Smooth muscle cell (in vitro differentiated cells): Measurements from ENCODE around the gene CARMIL3. TPM values are rescaled to one million over a fixed set of nuclear protein-coding genes. Genes with fewer than 3 reads are reported as not detected.

Experiments used
- DNase-seq: peaks from one replicate; lab custom pipeline; 2025; ENCODE audit not compliant: unreplicated experiment; lab: John Stamatoyannopoulos, UW
- H2AFZ ChIP-seq: fragments of 200-600 bp; sonication (generic); 2 replicates; pipeline ENCODE4 v1.6.0; 2016; ENCODE audit warnings: antibody characterized with exemption, low read depth, mild to moderate bottlenecking
- H3F3A ChIP-seq: fragments of 200-600 bp; sonication (generic); 2 replicates; pipeline ENCODE4 v1.6.0; 2017; ENCODE audit warnings: antibody characterized with exemption, low read depth
- H3K27ac ChIP-seq: fragments of 200-600 bp; sonication (generic); 2 replicates; pipeline ENCODE4 v1.5.1; 2016; ENCODE audit warnings: low read depth, mild to moderate bottlenecking
- H3K27me3 ChIP-seq: fragments of 200-600 bp; sonication (generic); 2 replicates; pipeline ENCODE4 v1.6.1; 2016; ENCODE audit warnings: low read depth, mild to moderate bottlenecking
- H3K36me3 ChIP-seq: fragments of 200-600 bp; sonication (generic); 2 replicates; pipeline ENCODE4 v1.5.1; 2016; ENCODE audit warnings: low read depth
- H3K4me1 ChIP-seq: fragments of 200-600 bp; sonication (generic); 2 replicates; pipeline ENCODE4 v1.5.1; 2016; ENCODE audit warnings: low read depth
- H3K4me2 ChIP-seq: fragments of 200-600 bp; sonication (generic); 2 replicates; pipeline ENCODE4 v1.6.0; 2016; ENCODE audit warnings: mild to moderate bottlenecking
- H3K4me3 ChIP-seq: fragments of 200-600 bp; sonication (generic); 2 replicates; pipeline ENCODE4 v1.5.1; 2016; ENCODE audit warnings: mild to moderate bottlenecking
- H3K79me2 ChIP-seq: fragments of 200-600 bp; sonication (generic); 2 replicates; pipeline ENCODE4 v1.6.0; 2016; ENCODE audit warnings: low read depth, mild to moderate bottlenecking
- H3K9ac ChIP-seq: fragments of 200-600 bp; sonication (generic); 2 replicates; pipeline ENCODE4 v1.6.0; 2016; ENCODE audit warnings: low read depth
- H3K9me3 ChIP-seq: fragments of 200-600 bp; sonication (generic); replicated peaks from 2 replicates; pipeline ENCODE4 v1.5.1; 2016; ENCODE audit warnings: low read depth
- H4K20me1 ChIP-seq: fragments of 200-600 bp; sonication (generic); 2 replicates; pipeline ENCODE4 v1.6.0; 2016; ENCODE audit warnings: low read depth
- WGBS: methylation state at CpG from one replicate; pipeline ENCODE4 v1.1.7; 2016; ENCODE audit warnings: low lambda C conversion rate; 5-methylcytosine and 5-hydroxymethylcytosine counted together
- polyA plus RNA-seq: library from polyadenylated mRNA; unstranded; fragments of >200 nt; fragmentation: Nextera tagmentation; extraction: Ambion mirVana; gene quantifications from 2 replicates; pipeline ENCODE4 v1.2.1, GENCODE V29; 2016
- total RNA-seq: library from RNA; depleted of rRNA; stranded (reverse); fragments of >200 nt; gene quantifications from 2 replicates; pipeline ENCODE4 v1.2.3, GENCODE V29; 2014
- TF ChIP-seq, protein P1 (sequence below): fragments of 200-600 bp; sonication (generic); IDR thresholded peaks from 2 replicates; pipeline ENCODE4 v1.5.1; 2017; ENCODE audit warnings: borderline replicate concordance, mild to moderate bottlenecking, antibody characterized with exemption; ENCODE audit not compliant: insufficient read depth, poor library complexity, severe bottlenecking

The CARMIL3 gene
- total and polyA plus RNA-seq, 2 experiments from 2014 or later = not detected

- TF ChIP-seq, protein P1, sequence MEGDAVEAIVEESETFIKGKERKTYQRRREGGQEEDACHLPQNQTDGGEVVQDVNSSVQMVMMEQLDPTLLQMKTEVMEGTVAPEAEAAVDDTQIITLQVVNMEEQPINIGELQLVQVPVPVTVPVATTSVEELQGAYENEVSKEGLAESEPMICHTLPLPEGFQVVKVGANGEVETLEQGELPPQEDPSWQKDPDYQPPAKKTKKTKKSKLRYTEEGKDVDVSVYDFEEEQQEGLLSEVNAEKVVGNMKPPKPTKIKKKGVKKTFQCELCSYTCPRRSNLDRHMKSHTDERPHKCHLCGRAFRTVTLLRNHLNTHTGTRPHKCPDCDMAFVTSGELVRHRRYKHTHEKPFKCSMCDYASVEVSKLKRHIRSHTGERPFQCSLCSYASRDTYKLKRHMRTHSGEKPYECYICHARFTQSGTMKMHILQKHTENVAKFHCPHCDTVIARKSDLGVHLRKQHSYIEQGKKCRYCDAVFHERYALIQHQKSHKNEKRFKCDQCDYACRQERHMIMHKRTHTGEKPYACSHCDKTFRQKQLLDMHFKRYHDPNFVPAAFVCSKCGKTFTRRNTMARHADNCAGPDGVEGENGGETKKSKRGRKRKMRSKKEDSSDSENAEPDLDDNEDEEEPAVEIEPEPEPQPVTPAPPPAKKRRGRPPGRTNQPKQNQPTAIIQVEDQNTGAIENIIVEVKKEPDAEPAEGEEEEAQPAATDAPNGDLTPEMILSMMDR = no peak
- no peaks in the 10 kb centered on the region for H3F3A ChIP-seq
- H3K4me2 ChIP-seq = no peak overlapping the region
- H3K9ac ChIP-seq = no peak overlapping the region
- H3K27ac ChIP-seq = no peak overlapping the region
- H3K36me3 ChIP-seq = no peaks in the 10 kb centered on the region
- no peak overlapping the region for H2AFZ ChIP-seq
- H4K20me1 ChIP-seq = no peaks in the 10 kb centered on the region
- 27% methylated on average over 5 of the region's 5 CpGs for WGBS
- no peak for DNase-seq
- H3K4me3 ChIP-seq = no peak overlapping the region
- no peaks in the 10 kb centered on the region for H3K9me3 ChIP-seq
- H3K27me3 ChIP-seq = no peaks in the 10 kb centered on the region
- H3K79me2 ChIP-seq = no peaks in the 10 kb centered on the region
- peaks cover 2% of the 10 kb centered on the region for H3K4me1 ChIP-seq
Measured at GRCh38 chr14:24108336-24108874, 56.6 kb downstream of the CARMIL3 start.

GRCh38 chr14:24110060-24110459 lies 58.3 kb downstream of the CARMIL3 start:
- WGBS = 88% methylated on average over 9 of the region's 9 CpGs
- H3K79me2 ChIP-seq = no peaks in the 10 kb centered on the region
- H3F3A ChIP-seq = no peaks in the 10 kb centered on the region
- no peaks in the 10 kb centered on the region for H4K20me1 ChIP-seq
- H3K36me3 ChIP-seq = no peaks in the 10 kb centered on the region
- H3K9ac ChIP-seq = no peak overlapping the region
- H3K4me3 ChIP-seq = no peak overlapping the region
- TF ChIP-seq, protein P1 = no peak
- no peak for DNase-seq
- H2AFZ ChIP-seq = no peak overlapping the region
- no peak overlapping the region for H3K4me2 ChIP-seq
- no peaks in the 10 kb centered on the region for H3K27me3 ChIP-seq
- no peaks in the 10 kb centered on the region for H3K9me3 ChIP-seq
- H3K27ac ChIP-seq = no peak overlapping the region
- H3K4me1 ChIP-seq = peaks cover 2% of the 10 kb centered on the region

GRCh38 chr14:24110523-24110922 lies 58.7 kb downstream of the CARMIL3 start:
- Histone ChIP-seq H3K79me2 (no peaks in the 10 kb centered on the region), H3F3A (no peaks in the 10 kb centered on the region), H3K4me1 (peaks cover 2% of the 10 kb centered on the region), H2AFZ (no peak overlapping the region), H4K20me1 (no peaks in the 10 kb centered on the region), H3K4me3 (no peak overlapping the region), H3K9me3 (no peaks in the 10 kb centered on the region), H3K27me3 (no peaks in the 10 kb centered on the region), H3K9ac (no peak overlapping the region), H3K36me3 (no peaks in the 10 kb centered on the region), H3K4me2 (no peak overlapping the region), H3K27ac (no peak overlapping the region)
- DNase-seq = no peak
- WGBS = 97% methylated on average over 1 of the region's 1 CpG
- TF ChIP-seq, protein P1 = no peak

DNA sequence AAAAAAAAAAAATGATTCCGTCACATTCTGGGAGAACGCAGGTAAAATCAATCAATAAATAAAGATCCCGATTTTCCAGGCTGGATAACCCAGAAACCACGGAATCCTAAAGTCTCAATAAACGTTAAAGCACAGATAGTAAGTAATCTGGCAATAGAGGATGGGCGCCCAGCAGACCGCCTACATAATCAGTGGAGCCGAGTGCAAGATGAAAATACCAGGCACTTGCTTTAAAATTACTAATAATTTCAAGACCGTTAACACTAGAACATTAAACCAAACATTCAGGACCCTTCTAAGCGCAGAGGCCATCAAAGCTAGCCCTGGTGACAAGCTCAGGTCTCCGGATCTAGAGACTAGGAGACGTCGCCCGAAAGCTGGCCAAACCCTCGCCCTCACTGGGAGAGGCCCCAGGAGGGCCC lies 61.6 kb downstream of the CARMIL3 start:
- H3K27me3 ChIP-seq = no peaks in the 10 kb centered on the region
- 15% methylated on average over 15 of the region's 15 CpGs for WGBS
- TF ChIP-seq, protein P1 = no peak

More for the DNA sequence above, 61.6 kb downstream of the CARMIL3 start:
- Histone ChIP-seq H3K79me2 (peaks cover 11% of the 10 kb centered on the region), H4K20me1 (no peaks in the 10 kb centered on the region), H3K9ac (peak overlapping the region; percentile 94), H3K4me1 (peaks cover 12% of the 10 kb centered on the region), H3K4me3 (peak overlapping the region; percentile 80), H3K4me2 (peak overlapping the region; percentile 92), H3K36me3 (no peaks in the 10 kb centered on the region), H3K9me3 (no peaks in the 10 kb centered on the region), H3K27ac (peak overlapping the region; percentile 97), H3F3A (no peaks in the 10 kb centered on the region), H2AFZ (peak overlapping the region; percentile 48)
- no peak for DNase-seq
